ENCODE measurements around the gene ZNF385C.

Gene ZNF385C

DNA sequence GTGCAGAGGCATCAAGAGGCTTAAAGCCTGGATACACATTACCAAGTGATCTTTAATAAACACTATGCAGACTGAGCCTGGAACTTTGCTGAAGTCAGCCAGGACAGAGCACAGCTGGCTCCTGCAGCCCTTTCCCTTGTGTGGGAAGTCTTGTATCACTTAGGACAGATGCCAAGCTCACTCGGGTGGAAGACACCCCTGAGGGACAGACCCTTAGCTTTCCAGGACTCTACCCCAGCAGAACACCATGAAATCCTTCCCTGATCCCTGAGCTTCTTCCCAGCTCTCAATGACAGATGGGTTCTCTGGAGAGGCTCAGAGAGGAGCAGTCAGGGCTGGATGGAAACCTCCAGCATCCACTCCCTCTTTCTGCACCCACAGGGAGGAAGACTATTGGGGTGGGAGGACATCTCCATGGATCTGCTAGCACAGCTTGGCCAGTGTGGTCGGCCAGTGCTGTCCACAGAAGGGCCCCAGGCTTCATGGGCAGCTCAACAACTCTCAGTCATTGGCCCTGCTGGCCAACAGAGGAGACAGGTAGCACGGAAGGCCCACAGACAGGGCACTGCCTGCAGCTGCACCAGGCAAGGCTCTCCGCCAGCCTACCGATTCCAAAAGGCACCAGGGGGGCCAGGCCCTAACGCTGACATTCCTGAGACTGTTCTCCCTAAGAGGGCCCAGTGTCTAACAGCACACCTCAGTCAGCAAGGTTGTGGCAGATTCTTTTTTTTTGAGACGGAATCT lies 40.6 kb upstream of the ZNF385C start:
- ChIA-PET POLR2A (no interaction called here), CTCF (interaction anchor here (1.9 to 5.3 kb wide), 4 partner anchors 11 to 73 kb away, joined by 5 to 24 read pairs (median 8); no protein-coding TSS in a partner anchor)
- no peaks in the 10 kb centered on the region for H3K9me3 ChIP-seq (ENCODE audit: control extremely low read depth in 1 of 5, control insufficient read depth in 4 of 5, insufficient read depth in 2 of 5, low read depth in 1 of 5, low read length in 4 of 5)
- DNase-seq, result no peak
- H3K36me3 ChIP-seq (ENCODE audit: control insufficient read depth in 4 of 4, insufficient read depth in 4 of 4, low read length in 3 of 4), result peaks cover 3 to 71% (median 14%) of the 10 kb centered on the region in 4 experiments
- 99% methylated on average over 7 of the region's 7 CpGs for WGBS (ENCODE audit: insufficient coverage)
- no peak overlapping the region for H3K27ac ChIP-seq (ENCODE audit: insufficient read depth in 1 of 2, low read depth in 1 of 2, low read length in 2 of 2, poor library complexity in 1 of 2, severe bottlenecking in 2 of 2)
- H3K27me3 ChIP-seq (replicated peaks in 2 of 5; ENCODE audit: control insufficient read depth in 4 of 5, insufficient read depth in 5 of 5, low read length in 4 of 5), result no peaks in the 10 kb centered on the region
- no peak overlapping the region for H3K4me3 ChIP-seq (ENCODE audit: control insufficient read depth in 1 of 7, extremely low read depth in 1 of 7, insufficient read depth in 4 of 7, low read depth in 2 of 7, low read length in 6 of 7)
- H3K4me1 ChIP-seq (ENCODE audit: control extremely low read depth in 1 of 4, control insufficient read depth in 4 of 4, insufficient read depth in 4 of 4, low read length in 3 of 4), result peaks cover 0 to 34% (median 18%) of the 10 kb centered on the region in 4 experiments

DNA sequence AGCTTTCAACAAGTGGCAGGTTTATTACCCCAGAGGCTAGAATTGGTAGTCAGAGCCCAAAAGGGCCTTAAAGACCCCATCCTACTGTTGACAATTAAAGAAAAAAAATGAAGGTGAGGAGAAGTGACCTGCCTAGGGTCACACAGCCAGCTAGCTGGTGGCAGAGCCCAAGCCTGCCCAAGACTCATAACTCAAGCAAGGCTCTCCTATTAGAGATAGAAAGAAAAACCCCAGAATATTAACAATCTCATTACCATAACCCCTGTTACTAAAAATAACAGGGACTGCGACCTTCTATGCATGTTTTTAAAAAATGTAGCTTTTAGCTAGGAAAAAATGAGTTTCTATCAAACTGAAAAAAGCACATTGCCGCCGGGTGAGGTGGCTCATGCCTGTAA lies 38.4 kb upstream of the ZNF385C start:
- no peaks in the 10 kb centered on the region for H3K27me3 ChIP-seq (replicated peaks in 2 of 5; ENCODE audit: control insufficient read depth in 4 of 5, insufficient read depth in 5 of 5, low read length in 4 of 5)
- H3K4me1 ChIP-seq (ENCODE audit: control extremely low read depth in 1 of 4, control insufficient read depth in 4 of 4, insufficient read depth in 4 of 4, low read length in 3 of 4), result peaks cover 12 to 52% (median 41%) of the 10 kb centered on the region in 4 experiments
- H3K27ac ChIP-seq (ENCODE audit: insufficient read depth in 1 of 2, low read depth in 1 of 2, low read length in 2 of 2, poor library complexity in 1 of 2, severe bottlenecking in 2 of 2), result peak overlapping the region in 1 of 2 experiments; percentile 45
- peaks cover 3 to 54% (median 13%) of the 10 kb centered on the region in 4 experiments for H3K36me3 ChIP-seq (ENCODE audit: control insufficient read depth in 4 of 4, insufficient read depth in 4 of 4, low read length in 3 of 4)
- CTCF ChIA-PET, result interaction anchor here (0.9 to 5.3 kb wide), 8 partner anchors 8 to 86 kb away, joined by 3 to 24 read pairs (median 6); partner anchors contain the start of gene DHX58
- H3K4me3 ChIP-seq (ENCODE audit: control insufficient read depth in 1 of 7, extremely low read depth in 1 of 7, insufficient read depth in 4 of 7, low read depth in 2 of 7, low read length in 6 of 7), result no peak overlapping the region
- POLR2A ChIA-PET, result interaction anchor here (0.6 to 1.5 kb wide), 3 partner anchors 17 to 294 kb away, joined by 3 to 4 read pairs (median 3); no protein-coding TSS in a partner anchor
- H3K9me3 ChIP-seq (ENCODE audit: control extremely low read depth in 1 of 5, control insufficient read depth in 4 of 5, insufficient read depth in 2 of 5, low read depth in 1 of 5, low read length in 4 of 5), result no peaks in the 10 kb centered on the region
- 100% methylated on average over 1 of the region's 3 CpGs for WGBS (ENCODE audit: insufficient coverage)
- DNase-seq, result no peak

DNA sequence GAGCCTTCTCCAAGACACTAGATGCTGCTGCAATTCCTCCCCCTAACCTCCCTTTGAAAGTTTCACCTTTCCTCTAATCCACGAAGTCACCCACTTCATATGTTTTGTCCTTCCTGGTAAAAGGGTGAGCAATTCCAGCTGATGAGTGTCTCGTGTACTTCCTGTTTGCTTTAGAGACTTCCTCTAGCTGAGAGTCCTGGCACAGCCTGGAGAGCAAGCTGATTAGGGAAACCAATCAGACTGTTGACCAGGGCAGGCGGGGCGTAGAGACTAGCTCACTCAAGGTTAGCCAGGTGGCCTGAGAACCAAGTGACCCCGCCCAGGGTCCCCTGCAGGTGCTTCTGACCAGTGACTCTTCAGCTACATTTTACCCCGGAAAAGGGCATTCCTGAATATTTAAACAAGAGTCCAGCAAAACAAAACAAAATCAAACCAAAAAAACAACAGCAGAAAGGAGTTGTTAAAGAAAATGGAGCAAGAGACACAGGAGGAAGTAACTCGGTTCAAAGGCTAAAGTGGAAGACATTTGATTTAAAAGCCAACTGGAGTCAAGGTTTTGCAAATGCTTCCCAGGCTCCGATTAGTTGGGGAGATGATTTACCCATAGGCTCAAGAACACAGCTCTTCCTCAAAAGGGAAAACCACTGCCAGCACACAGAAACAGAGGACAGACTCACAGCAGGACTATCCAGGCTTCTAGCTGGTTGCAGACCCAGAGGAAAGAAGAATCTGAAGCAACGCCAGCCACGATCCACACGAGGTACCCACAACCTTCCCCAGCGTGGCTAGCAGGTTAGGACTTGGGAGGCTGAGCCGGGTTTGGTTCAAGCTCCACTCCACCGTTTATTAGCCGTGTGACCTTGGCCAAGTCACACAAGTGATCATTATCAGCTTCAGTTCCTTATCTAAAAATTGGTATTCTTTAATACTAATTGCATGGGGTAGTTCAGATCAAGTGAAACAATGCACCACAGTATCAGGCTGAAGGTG lies 37.7 kb upstream of the ZNF385C start:
- CTCF ChIA-PET, result interaction anchor here (0.6 to 5.3 kb wide), 9 partner anchors 8 to 52 kb away, joined by 3 to 24 read pairs (median 4); partner anchors contain the start of gene DHX58
- 73% methylated on average over 10 of the region's 15 CpGs for WGBS (ENCODE audit: insufficient coverage)
- peak in 1 of 3 donors; percentile 38 for DNase-seq
- no peaks in the 10 kb centered on the region for H3K27me3 ChIP-seq (replicated peaks in 2 of 5; ENCODE audit: control insufficient read depth in 4 of 5, insufficient read depth in 5 of 5, low read length in 4 of 5)
- H3K27ac ChIP-seq (ENCODE audit: insufficient read depth in 1 of 2, low read depth in 1 of 2, low read length in 2 of 2, poor library complexity in 1 of 2, severe bottlenecking in 2 of 2), result peak overlapping the region in 1 of 2 experiments; percentile 45
- no peak overlapping the region for H3K4me3 ChIP-seq (ENCODE audit: control insufficient read depth in 1 of 7, extremely low read depth in 1 of 7, insufficient read depth in 4 of 7, low read depth in 2 of 7, low read length in 6 of 7)
- POLR2A ChIA-PET, result interaction anchor here (0.7 to 0.8 kb wide), 2 partner anchors 18 to 319 kb away, joined by 3 read pairs; no protein-coding TSS in a partner anchor
- H3K9me3 ChIP-seq (ENCODE audit: control extremely low read depth in 1 of 5, control insufficient read depth in 4 of 5, insufficient read depth in 2 of 5, low read depth in 1 of 5, low read length in 4 of 5), result no peaks in the 10 kb centered on the region
- peaks cover 17 to 57% (median 46%) of the 10 kb centered on the region in 4 experiments for H3K4me1 ChIP-seq (ENCODE audit: control extremely low read depth in 1 of 4, control insufficient read depth in 4 of 4, insufficient read depth in 4 of 4, low read length in 3 of 4)
- H3K36me3 ChIP-seq (ENCODE audit: control insufficient read depth in 4 of 4, insufficient read depth in 4 of 4, low read length in 3 of 4), result peaks cover 1 to 50% (median 10%) of the 10 kb centered on the region in 4 experiments

DNA sequence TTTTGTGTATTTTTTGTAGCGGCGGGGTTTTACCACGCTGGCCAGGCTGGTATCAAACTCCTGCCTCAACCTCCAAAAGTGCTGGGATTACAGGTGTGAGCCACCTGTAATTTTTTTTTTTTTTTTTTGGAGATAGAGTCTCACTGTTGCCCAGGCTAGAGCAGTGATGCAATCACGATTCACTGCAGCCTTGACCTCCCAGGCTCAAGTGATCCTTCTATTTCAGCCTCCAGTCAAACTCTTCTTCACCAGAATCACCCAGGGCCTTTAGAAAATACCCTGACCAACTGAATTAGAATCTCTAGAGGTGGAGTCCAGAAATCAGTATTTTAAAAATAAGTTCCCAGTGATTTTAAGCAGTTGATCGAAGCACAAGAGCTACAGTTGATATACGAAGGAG lies 36.9 kb upstream of the ZNF385C start:
- Histone ChIP-seq H3K27ac (ENCODE audit: insufficient read depth in 1 of 2, low read depth in 1 of 2, low read length in 2 of 2, poor library complexity in 1 of 2, severe bottlenecking in 2 of 2) (peak overlapping the region in 1 of 2 experiments; percentile 25), H3K9me3 (ENCODE audit: control extremely low read depth in 1 of 5, control insufficient read depth in 4 of 5, insufficient read depth in 2 of 5, low read depth in 1 of 5, low read length in 4 of 5) (no peaks in the 10 kb centered on the region), H3K27me3 (replicated peaks in 2 of 5; ENCODE audit: control insufficient read depth in 4 of 5, insufficient read depth in 5 of 5, low read length in 4 of 5) (no peaks in the 10 kb centered on the region), H3K4me1 (ENCODE audit: control extremely low read depth in 1 of 4, control insufficient read depth in 4 of 4, insufficient read depth in 4 of 4, low read length in 3 of 4) (peaks cover 17 to 64% (median 54%) of the 10 kb centered on the region in 4 experiments), H3K4me3 (ENCODE audit: control insufficient read depth in 1 of 7, extremely low read depth in 1 of 7, insufficient read depth in 4 of 7, low read depth in 2 of 7, low read length in 6 of 7) (no peak overlapping the region), H3K36me3 (ENCODE audit: control insufficient read depth in 4 of 4, insufficient read depth in 4 of 4, low read length in 3 of 4) (peaks cover 0 to 53% (median 12%) of the 10 kb centered on the region in 4 experiments)
- DNase-seq, result no peak
- ChIA-PET POLR2A (interaction anchor here (0.8 kb wide), 1 partner anchor 19 kb away, joined by 3 read pairs; no protein-coding TSS in a partner anchor), CTCF (interaction anchor here (1.1 to 2.7 kb wide), 5 partner anchors 15 to 52 kb away, joined by 3 to 8 read pairs (median 4); no protein-coding TSS in a partner anchor)
- WGBS (ENCODE audit: insufficient coverage), result 100% methylated on average over 4 of the region's 6 CpGs

DNA sequence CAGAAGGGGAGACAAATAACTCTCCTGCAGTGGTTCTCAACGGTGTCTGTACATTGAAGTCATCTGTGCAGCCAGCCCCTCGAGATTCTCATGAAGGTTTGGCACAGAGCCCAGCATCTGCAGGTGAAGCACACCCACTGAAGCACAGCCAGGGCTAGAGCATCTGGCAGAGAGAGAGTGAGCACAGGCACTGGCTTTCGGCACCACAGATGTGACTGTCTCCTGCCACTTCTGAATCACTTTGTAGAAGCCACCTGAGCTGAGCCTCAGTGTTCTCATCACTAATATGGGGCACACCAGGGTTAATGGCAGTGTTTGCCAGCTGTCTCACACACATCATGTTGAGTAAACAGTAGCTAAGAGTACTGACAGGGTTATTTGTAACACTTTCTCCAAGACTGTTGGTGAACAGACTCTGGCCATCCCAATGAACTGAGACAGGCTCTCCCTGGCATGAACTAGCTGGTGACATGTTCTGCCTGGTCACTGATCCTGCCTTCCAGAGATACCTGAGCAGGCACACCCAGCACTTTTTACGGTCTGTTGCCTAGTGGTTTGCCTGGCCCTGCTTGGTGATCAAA lies 35.3 kb upstream of the ZNF385C start:
- Histone ChIP-seq H3K27ac (ENCODE audit: insufficient read depth in 1 of 2, low read depth in 1 of 2, low read length in 2 of 2, poor library complexity in 1 of 2, severe bottlenecking in 2 of 2) (peak overlapping the region in 1 of 2 experiments; percentile 60), H3K36me3 (ENCODE audit: control insufficient read depth in 4 of 4, insufficient read depth in 4 of 4, low read length in 3 of 4) (peaks cover 0 to 56% (median 19%) of the 10 kb centered on the region in 4 experiments), H3K9me3 (ENCODE audit: control extremely low read depth in 1 of 5, control insufficient read depth in 4 of 5, insufficient read depth in 2 of 5, low read depth in 1 of 5, low read length in 4 of 5) (no peaks in the 10 kb centered on the region), H3K4me1 (ENCODE audit: control extremely low read depth in 1 of 4, control insufficient read depth in 4 of 4, insufficient read depth in 4 of 4, low read length in 3 of 4) (peaks cover 17 to 72% (median 55%) of the 10 kb centered on the region in 4 experiments), H3K27me3 (replicated peaks in 2 of 5; ENCODE audit: control insufficient read depth in 4 of 5, insufficient read depth in 5 of 5, low read length in 4 of 5) (no peaks in the 10 kb centered on the region), H3K4me3 (ENCODE audit: control insufficient read depth in 1 of 7, extremely low read depth in 1 of 7, insufficient read depth in 4 of 7, low read depth in 2 of 7, low read length in 6 of 7) (peak overlapping the region in 1 of 7 experiments; percentile 61)
- ChIA-PET POLR2A (interaction anchor here (1.2 to 1.4 kb wide), 2 partner anchors 10 to 20 kb away, joined by 3 to 4 read pairs; no protein-coding TSS in a partner anchor), CTCF (interaction anchor here (0.8 to 3.5 kb wide), 7 partner anchors 8 to 48 kb away, joined by 3 to 13 read pairs (median 4); partner anchors contain the start of genes HSPB9 and KCNH4)
- 42% methylated on average over 4 of the region's 4 CpGs for WGBS (ENCODE audit: insufficient coverage)
- peak in 2 of 3 donors; percentile 68 to 79 for DNase-seq

DNA sequence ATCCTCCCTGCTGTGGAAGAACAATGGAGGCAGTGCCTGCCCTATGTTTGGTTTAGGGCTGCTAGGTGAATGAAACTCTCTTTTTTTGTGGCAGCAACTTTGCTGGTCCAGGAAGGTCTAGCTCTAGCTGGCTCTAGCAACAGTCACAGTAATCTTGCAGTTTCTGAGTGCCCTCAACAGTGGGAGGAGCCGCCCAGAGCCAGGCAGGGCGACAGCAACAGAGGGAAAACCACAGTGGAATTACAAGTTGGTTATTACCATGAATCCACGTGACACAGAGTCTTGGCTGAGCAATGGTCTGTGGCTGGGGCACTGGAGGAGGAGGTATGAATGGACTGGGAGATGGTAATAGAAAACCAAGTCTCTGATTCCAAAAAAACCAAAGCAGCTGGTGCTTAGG lies 34.7 kb upstream of the ZNF385C start:
- 0% methylated on average over 3 of the region's 3 CpGs for WGBS (ENCODE audit: insufficient coverage)
- Histone ChIP-seq H3K27ac (ENCODE audit: insufficient read depth in 1 of 2, low read depth in 1 of 2, low read length in 2 of 2, poor library complexity in 1 of 2, severe bottlenecking in 2 of 2) (peak overlapping the region in 1 of 2 experiments; percentile 60), H3K4me3 (ENCODE audit: control insufficient read depth in 1 of 7, extremely low read depth in 1 of 7, insufficient read depth in 4 of 7, low read depth in 2 of 7, low read length in 6 of 7) (peak overlapping the region in 5 of 7 experiments; percentile 7 to 61 (median 46)), H3K27me3 (replicated peaks in 2 of 5; ENCODE audit: control insufficient read depth in 4 of 5, insufficient read depth in 5 of 5, low read length in 4 of 5) (no peaks in the 10 kb centered on the region), H3K9me3 (ENCODE audit: control extremely low read depth in 1 of 5, control insufficient read depth in 4 of 5, insufficient read depth in 2 of 5, low read depth in 1 of 5, low read length in 4 of 5) (no peaks in the 10 kb centered on the region), H3K36me3 (ENCODE audit: control insufficient read depth in 4 of 4, insufficient read depth in 4 of 4, low read length in 3 of 4) (peaks cover 3 to 56% (median 25%) of the 10 kb centered on the region in 4 experiments), H3K4me1 (ENCODE audit: control extremely low read depth in 1 of 4, control insufficient read depth in 4 of 4, insufficient read depth in 4 of 4, low read length in 3 of 4) (peaks cover 17 to 72% (median 55%) of the 10 kb centered on the region in 4 experiments)
- ChIA-PET POLR2A (interaction anchor here (1.2 to 1.4 kb wide), 2 partner anchors 9 to 21 kb away, joined by 3 to 4 read pairs; no protein-coding TSS in a partner anchor), CTCF (interaction anchor here (1.2 to 3.5 kb wide), 5 partner anchors 10 to 49 kb away, joined by 3 to 13 read pairs (median 6); partner anchors contain the start of gene KCNH4)
- peak; percentile 59 to 83 (median 77) for DNase-seq

Measured in common myeloid progenitor, CD34-positive (primary cell).